Stimulated activated CD4-positive, alpha-beta T cell treated with anti-CD3 and anti-CD28 coated beads, Interleukin-4, amount 100 ng/mL, for 1 hour (primary cell): ENCODE measurements around the gene SH3BP5.

ENCODE experiments used
- DNase-seq: peaks from one replicate; pipeline ENCODE4 v3.0.0-alpha.2; 2020

SH3BP5 gene

DNA sequence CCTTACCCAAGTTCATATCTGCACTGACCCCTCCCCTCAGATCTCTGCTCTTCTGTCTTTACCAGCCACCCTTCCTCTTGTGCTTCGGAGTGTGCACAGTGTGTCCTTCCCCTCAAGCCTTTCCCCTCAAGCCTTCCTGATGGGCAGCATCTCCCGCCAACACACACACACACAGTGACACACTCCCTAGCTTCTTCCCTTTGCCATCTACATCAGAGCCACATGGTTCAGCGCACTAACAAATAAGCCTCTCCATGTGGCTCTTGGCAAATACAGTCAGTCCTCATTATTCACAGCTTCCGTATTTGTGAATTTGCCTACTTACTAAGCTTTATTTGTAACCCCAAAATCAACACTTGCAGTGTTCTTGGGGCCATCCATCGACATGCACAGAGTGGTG is 37.5 kb downstream of the SH3BP5 start:
- DNase-seq = no peak

DNA sequence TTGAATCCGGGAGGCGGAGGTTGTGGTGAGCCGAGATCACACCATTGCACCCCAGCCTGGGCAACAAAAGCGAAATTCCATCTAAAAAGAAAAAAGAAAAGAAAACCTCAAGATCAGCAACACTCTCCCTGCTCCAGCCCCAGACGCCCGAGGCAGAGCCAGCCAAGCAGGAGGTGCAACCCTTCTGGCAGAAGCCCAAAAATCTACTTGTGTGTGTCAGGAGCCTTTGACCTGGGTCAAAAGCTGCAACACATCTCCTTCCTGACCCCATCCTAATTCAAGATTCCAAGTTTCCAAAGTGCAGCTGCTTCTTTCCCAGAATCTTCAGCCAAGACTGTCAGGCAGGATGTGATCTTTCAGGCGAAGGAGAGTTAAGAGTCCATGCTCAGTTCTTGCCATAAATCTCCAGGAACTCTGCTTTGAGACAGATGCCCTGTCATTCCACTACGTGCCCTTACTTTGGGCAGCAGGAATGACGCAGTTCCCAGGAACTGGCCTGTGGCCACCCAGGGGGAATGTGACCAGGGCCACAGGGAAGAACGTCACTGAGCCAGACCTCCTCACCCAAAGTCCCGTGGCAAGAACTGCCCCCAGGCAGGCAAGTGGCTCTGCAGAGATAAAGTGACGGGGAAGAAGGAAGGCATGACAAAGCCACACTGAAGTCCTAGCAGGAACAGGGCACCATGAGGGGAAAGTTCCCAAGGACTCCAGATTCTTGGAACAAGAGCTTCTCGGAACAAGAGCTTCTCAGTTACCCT is 39.4 kb downstream of the SH3BP5 start:
- DNase-seq = no peak

DNA sequence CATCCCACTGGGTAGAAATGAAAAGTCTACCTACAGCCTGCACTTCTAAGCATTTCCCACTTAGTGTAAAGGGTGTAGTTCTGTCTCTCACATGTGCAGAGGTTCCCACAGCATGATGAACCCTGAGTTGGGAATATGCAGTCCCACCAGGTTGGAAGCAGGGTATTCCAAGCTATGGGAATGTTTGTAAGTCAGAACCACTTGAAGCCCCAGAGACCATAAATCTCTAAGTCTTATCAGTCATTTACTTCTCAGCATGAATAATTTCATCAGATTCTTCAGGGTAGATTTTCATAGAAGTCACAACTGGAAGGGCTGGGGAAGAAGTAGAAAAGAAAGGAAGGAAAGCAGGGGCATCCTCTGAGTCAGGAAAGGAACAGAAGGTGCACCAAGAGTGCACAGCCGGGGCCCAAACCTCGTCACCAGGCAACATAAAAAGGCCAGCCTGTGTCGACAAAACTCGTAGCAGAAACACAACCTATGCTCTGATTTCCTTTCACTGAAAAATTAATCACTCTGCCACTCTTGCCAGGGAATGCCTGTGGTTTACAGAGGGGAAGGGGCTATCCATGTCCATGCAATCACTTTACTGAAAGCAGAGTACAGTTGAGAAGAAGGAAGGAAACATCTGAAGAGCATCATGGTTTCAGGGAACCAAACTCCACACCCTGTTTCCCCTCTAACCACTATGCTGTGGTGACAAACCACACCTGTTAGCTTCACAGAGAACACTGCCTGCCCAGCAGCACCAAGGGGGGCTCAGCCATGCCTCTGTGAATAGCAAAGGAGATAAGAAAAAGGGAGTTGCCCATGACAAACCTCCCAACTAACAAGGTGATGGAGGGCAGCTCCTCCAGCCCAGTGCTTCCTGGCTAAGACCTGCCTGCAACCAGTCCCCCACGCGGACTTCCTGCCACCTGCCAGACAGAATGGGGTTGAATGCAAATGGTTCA is 40.5 kb downstream of the SH3BP5 start:
- DNase-seq = peak; percentile 32

DNA sequence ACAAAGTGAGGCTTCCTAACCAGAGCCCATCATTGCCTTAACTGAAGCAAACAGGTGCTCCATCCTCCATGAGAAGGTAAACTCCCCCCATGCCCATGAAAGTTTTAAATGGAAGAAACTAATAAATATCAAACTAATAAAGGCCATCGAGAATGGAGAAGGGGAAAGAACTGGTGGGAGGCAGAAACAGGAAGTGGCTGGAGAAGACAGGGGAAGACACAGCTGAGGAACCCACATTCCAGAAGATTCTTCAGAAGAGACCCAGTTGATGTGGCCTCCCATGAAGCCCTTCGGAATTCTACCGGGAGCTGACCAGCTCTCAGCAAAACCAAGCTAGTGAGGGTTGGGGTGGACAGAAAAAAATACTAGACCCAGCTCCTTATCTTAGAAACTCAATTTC is 41.6 kb downstream of the SH3BP5 start:
- DNase-seq = no peak

DNA sequence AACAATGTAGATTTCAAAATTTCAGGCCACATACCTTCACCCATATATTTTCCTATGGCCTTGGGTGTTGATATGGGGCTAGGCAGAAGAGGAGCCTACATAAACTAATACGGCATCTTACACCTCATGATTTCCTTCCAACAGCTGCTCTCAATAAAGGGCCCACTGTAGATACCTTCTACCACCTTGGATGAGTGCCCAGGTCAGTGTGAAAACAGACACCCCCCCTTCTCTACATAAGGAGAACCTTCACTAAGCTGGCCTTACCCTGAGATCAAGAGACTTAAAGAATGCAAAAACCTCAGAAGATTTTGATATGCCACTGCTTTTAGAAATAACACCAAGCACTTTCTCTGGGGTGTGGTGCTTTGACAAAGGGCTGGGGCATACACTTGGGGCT is 42.7 kb downstream of the SH3BP5 start:
- no peak for DNase-seq

DNA sequence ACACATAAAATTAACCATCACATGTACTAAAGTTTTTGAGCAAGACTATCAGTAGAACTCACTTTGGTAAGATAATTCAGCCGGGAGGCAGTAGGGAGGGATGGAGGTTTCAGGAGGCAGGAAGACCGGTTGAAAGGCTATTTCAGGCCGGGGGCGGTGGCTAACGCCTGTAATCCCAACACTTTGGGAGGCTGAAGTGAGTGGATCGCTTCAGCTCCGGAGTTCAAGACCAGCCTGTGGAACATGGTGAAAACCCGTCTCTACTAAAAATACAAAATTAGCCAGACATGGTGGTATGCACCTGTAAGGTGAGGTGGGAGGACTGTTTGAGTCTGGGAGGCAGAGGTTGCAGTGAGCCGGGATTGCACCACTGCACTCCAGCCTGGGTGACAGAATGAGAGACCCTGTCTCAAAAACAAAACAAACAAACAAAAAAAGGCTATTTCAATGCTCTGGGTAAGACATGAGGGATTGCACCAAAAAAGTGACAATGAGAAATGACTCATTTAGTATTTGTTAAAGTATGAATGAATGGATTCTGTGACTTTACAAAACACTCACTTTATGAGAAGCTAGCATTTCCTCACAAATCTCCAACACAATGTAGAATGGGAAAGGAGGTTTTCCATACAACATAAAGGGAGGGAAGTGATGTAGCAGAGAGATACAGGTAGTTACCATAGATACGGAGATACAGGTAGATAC is 43.9 kb downstream of the SH3BP5 start:
- no peak for DNase-seq

DNA sequence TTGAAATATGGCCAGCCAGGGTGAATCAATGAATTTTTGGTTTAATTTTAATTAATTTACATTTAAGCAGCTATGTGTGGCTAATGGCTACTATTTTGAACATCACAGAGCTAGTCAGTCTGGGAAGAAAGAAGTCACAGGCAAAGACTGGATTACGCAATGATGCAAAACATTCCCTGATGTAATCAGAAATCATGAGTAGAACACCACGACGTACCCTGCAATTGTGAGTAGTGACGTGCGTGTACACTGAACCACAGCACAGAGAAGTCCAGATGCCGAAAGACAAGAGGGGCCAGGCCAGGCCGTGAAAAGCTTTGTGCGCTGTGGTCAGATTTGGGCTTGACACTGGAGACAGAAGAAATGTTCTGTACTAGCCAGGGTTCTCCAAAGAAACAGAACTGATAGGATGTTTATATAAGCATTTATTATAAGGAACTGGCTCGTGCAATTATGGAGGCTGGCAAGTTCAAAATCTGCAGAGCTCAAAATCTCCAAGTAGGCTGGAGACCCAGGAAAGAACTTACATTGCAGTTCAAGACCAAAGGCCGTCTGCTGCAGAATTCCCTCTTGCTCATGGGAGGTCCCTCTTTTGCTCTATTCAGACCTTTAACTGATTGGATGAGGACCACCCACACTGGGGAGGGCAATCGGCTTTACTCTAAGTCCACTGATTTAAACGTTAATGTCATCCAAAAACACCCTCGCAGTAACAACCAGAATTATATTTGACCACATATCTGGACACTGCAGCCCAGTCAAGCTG is 44.6 kb downstream of the SH3BP5 start:
- DNase-seq = no peak

DNA sequence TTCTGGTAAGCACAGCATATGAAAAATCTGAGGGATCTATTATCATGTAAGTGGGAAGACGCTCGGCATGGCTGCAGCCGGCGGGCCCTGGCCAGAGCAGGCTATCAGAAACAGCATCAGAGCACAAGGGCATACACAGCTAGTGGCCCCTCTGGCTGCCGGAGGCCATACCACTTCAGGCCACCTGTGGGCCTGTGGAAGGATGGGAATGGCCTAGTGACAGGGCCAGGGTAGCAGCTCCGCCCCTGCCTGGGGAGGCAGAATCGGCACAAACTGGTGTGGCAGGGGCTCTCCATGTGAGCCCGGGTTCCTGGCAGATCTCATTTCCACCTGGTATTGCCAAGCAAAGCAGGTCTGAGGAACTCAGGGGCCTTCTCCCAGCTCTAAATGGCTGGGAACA is 46.4 kb downstream of the SH3BP5 start:
- DNase-seq = no peak

DNA sequence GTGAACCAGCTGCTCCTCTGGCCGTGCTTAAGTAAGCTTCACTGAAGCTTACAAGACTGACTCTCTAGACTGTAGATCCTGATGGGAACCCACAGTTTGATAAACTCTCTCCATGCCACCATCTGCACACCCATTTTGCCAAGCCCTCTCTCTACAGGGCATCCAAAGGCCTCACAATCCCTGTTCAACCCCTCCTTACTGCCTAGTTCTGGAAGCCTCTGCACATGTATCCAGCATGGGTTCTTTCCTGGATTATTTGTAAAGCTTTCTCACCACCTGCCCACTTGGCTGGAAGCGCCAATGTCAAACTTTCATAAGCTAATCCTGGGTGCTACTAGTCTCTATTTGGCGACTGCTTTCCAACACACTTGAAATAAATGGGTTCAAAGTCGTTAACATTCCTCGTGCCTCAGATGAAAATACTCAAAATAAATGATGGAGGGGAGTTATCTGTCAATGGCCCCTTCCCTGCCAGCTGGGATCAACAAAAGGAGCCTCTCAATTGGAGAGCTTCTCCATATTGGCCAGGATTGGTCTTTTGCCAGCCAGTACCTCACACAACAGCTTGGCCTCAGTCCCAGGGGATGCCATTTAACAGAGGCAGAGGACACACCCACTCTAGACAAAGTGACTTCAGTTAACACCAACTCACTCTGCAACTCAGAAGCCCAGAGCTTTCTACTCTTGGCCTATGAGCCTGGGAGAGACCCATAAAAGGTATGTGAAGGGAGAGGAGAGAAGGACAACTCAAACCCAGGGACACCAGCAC is 48.1 kb downstream of the SH3BP5 start:
- DNase-seq = no peak

DNA sequence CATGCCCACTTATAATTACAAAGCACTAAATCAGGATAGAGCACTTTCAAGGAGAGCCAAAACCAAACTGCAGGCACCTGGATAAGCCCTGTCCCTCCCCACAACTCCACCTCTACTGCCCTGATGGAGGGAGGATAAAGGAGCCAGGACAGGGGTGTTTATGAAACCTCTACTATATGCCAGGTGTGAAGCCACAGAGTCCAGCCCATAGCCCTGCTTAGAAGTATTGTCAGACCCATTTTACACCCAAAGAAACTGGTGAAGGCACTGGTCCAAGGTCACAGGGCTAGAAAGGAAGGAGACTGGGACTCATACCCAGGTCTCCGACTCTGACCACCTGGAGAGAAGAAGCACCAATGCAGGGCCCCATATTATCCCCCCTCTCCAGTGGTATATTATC is 48.7 kb downstream of the SH3BP5 start:
- no peak for DNase-seq

DNA sequence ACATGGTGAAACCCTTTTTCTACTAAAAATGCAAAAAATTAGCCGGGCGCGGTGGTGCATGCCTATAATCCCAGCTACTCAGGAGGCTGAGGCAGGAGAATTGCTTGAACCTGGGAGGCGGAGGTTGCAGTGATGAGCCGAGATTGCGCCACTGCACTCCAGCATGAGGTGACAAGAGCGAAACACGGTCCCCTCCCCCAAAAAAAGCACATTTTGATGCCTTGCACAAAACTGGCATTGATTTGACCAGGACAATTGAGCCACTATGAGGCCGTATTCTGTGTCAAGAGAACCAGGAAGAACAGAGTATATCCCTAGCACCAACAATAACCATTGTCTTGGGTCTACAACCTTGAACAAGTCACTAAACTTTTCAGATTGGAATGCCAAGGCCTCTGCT is 50.6 kb downstream of the SH3BP5 start:
- no peak for DNase-seq

DNA sequence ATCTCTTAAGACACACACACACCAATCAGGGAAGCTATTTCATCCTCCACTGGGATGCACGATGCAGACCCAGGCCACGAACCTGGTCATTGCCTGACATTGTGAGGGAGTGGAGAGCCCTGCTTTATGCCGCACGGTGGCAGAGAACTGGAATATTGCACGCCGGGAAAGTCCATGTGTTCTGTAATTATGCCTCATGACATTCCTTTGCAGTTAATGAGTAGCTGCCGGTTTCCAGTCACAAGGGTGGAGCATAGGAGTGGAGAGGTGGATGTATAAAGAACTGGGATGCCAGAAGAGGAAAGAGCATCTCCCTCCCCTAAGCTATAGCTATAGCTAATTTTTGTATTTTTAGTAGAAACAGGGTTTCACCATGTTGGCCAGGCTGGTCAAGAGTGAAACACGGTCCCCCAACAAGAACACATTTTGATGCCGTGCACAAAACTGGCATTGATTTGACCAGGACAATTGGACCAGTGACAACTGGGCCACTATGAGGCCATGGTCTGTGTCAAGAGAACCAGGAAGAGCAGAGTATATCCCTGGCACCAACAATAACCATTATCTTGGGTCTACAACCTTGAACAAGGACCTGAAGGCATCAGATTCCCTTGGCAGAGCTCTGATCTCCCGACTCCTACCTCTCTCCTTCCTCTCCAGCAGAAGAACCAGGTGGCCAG is 51.4 kb downstream of the SH3BP5 start:
- DNase-seq = no peak

DNA sequence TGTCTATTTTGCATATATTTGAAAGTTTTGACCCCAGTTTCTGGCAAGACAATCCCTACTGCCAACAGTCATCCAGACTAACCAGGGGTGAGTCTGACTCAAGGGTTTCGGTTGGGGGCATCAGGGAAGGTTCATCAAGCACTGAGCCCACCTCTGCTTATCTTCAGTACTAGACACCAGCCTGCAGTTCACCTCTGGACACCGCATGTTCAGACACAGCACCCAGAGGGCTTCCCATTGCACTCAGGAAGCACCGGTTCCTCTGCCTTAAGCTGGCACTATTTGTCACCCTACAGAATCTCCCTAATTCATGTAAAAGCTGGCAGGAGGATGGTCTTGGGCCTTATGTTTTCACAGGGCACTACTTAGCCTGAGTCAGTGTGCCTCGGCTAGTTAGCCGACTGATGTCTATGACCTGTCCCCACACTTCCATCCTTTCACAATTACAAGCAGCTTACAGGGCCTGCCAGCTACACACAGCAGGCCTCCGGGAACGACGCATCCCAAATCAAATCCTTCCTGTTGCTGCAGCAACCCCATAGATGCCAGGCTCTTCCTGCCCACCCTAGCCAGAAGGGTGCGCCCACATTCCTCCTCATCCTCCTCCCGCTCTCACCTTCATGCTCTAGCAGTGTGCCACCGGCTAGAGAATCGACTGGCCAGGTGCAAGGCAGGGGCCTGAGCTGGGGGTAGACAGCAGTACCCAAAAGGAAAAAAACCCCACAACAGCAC is 52.5 kb downstream of the SH3BP5 start:
- no peak for DNase-seq

DNA sequence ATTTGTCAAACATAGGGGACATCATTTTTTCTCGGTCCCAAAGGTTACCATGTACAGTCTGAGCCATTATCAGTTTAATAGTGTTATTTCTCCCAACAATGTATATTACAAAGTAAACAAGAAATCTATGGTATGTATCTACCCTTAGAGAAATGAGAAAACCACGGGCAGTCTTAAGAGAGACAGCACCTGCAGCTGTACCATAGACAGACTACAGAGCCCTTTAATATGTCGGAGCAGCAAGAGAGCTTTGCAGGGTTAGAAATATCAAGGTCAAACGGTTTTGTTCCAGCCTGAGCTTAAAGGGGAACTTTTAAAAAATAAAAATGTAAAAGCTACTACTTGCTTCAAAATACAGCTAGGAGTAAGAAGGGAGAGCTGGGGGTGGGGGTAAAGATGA is 53.2 kb downstream of the SH3BP5 start:
- no peak for DNase-seq

DNA sequence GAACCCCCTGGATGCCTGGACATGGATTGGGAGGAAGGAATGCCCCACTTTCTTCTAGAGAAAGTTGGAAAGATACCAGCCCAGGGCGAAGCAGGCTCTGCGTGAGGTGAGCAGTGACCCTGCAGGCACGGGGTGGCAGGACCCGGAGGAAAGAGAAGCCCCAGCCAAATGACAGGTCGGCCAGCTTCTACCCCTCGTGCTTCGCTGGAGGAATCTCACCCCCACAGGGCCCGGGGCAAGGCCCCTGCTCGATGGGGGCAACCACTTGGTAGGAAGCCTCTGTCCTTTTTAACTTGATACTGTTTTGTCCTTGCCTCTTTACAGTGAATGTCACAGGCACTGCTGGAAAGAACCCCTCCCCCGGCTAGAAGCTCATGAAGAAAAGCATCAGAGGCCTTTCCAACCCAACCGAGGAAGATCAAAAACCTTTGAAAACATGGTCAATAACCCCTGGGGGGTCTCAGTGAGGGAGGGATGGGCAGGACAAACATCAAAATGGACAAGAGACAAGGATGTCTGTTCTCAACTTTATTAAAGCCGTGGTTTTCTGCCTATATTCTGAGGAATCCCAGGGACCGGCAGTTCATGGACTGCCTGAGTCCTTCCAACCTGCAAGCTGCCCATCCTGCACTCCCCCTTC is 54.4 kb downstream of the SH3BP5 start:
- no peak for DNase-seq

DNA sequence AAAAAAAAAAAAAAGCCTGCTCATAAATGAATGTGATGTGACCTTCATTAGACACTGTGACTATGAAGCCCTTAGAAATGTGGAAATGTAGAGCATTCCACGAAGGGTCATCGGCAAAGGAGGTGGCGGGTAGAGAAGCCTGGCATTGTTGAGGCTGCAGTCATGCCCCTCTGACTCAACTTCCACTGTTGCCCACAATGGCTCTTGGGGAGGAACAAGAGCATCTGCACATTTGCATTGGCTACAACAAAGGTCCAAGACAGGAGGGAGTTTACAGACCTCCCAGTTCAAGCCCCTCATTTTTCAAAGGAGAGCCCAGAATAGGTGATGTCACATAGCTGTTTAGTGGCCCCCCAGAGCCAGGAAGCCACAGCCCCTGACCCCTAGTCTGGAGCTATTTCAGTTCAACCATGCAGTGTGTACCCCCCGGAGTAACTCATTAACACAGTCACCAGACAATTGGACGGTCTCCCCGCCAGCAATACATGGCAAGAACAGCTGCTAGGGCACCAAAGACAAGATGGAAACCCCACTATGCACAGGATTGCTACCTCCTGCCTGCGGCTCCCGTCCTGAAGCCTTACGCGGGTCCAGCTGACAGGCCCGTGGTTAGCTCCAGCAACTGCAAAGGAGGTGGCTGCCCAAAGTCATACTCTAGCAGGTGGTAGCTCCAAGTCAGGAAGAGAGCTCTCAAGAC is 56.2 kb downstream of the SH3BP5 start:
- DNase-seq = no peak

DNA sequence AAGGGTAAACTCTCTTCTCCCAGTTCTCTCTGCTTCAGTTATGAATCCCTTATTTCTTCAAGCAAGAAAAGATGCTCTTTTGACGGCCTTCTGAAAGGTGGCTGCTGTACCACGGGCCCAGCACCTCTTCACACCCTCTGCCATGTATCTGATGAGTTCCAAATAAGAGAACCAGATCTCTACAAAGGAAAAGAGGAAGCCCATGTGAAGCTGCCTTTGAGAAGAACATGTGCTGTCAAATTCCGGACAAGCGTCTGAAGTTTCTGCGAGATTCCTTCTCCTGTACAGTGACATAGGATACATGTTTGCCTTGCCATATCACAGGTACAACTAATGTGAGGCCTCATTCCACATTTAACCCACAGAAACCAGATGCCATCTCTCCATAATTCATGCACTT is 59.2 kb downstream of the SH3BP5 start:
- no peak for DNase-seq

DNA sequence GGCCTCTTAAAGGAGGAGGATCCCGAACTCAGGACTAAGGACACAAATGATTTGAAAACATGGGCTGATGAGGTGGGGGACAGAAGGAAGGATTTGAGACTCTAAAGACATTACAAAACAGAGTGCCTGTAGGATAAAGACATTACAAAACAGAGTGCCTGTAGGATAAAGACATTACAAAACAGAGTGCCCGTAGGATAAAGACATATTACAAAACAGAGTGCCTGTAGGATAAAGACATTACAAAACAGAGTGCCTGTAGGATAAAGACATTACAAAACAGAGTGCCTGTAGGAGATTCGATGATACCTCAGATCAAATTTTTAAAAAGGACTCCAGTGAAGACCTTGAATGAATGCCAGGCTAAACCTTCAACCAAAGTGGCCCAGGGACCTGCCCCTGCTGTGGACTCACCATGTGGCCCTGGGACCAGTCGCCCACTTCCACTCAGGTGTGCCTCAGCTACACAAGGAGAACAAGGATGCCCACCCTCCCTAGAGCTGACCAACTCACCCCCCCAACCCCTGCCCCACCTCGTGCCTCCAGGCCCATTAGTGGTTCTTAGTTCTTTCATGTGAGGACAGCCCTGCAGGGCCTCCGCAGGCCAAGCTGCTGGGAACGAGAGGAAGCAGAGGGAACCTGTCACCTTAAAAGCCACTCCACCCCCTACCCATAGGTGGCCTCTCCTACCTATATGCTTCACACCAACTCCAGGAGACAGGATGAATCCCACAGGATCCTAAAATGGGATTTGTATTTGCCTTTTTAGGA is 59.8 kb downstream of the SH3BP5 start:
- no peak for DNase-seq
